ENCODE data around the gene ACBD4. TPM values are rescaled to one million over a fixed set of nuclear protein-coding genes. Genes with fewer than 3 reads are reported as not detected.

ACBD4 gene
- total RNA-seq, 2 donors from 2014 or later = 21.5 to 27.9 TPM

GRCh38 chr17:45101883-45102811 is 33.3 kb upstream of the ACBD4 start:
- H3K27me3 ChIP-seq (replicated peaks; ENCODE audit: insufficient read depth) = no peaks in the 10 kb centered on the region
- TF ChIP-seq CTCF (IDR thresholded peaks at IDR 0.05) = no peak
- H3K4me1 ChIP-seq (ENCODE audit: control insufficient read depth in 1 of 2, low read depth in 2 of 2) = peaks cover 28 to 60% of the 10 kb centered on the region in 2 donors
- H3K27ac ChIP-seq = peak overlapping the region; percentile 58 to 72
- ATAC-seq (ENCODE audit: insufficient number of reproducible peaks, low FRiP score, low read depth) = no peak
- DNase-seq (ENCODE audit: low spot score) = no peak
- H3K9me3 ChIP-seq = no peaks in the 10 kb centered on the region
- H3K4me3 ChIP-seq = no peak overlapping the region
- H3K36me3 ChIP-seq = peaks cover 68% of the 10 kb centered on the region

- H3K4me1 ChIP-seq (ENCODE audit: control insufficient read depth in 1 of 2, low read depth in 2 of 2) = peaks cover 35 to 61% of the 10 kb centered on the region in 2 donors
These were observed 32.6 kb upstream of the ACBD4 start for GRCh38 chr17:45102856-45103255.

GRCh38 chr17:45103269-45103795 is 32.2 kb upstream of the ACBD4 start:
- no peak for ATAC-seq (ENCODE audit: insufficient number of reproducible peaks, low FRiP score, low read depth)
- Histone ChIP-seq H3K4me1 (ENCODE audit: control insufficient read depth in 1 of 2, low read depth in 2 of 2) (peaks cover 34 to 59% of the 10 kb centered on the region in 2 donors), H3K27me3 (replicated peaks; ENCODE audit: insufficient read depth) (no peaks in the 10 kb centered on the region), H3K4me3 (no peak overlapping the region), H3K36me3 (peaks cover 61% of the 10 kb centered on the region), H3K9me3 (no peaks in the 10 kb centered on the region), H3K27ac (peak overlapping the region; percentile 58 to 72)
- no peak for DNase-seq (ENCODE audit: low spot score)
- no peak for TF ChIP-seq CTCF (IDR thresholded peaks at IDR 0.05)

More at GRCh38 chr17:45102856-45103255, 32.6 kb upstream of the ACBD4 start:
- ATAC-seq (ENCODE audit: insufficient number of reproducible peaks, low FRiP score, low read depth) = no peak
- Histone ChIP-seq H3K9me3 (no peaks in the 10 kb centered on the region), H3K4me3 (no peak overlapping the region), H3K27ac (peak overlapping the region; percentile 58 to 72), H3K36me3 (peaks cover 61% of the 10 kb centered on the region), H3K27me3 (replicated peaks; ENCODE audit: insufficient read depth) (no peaks in the 10 kb centered on the region)
- DNase-seq (ENCODE audit: low spot score) = no peak
- no peak for TF ChIP-seq CTCF (IDR thresholded peaks at IDR 0.05)

GRCh38 chr17:45104029-45104428 is 31.5 kb upstream of the ACBD4 start:
- Histone ChIP-seq H3K4me3 (no peak overlapping the region), H3K27ac (peak overlapping the region in 1 of 2 donors; percentile 72), H3K9me3 (no peaks in the 10 kb centered on the region), H3K36me3 (peaks cover 60% of the 10 kb centered on the region), H3K4me1 (ENCODE audit: control insufficient read depth in 1 of 2, low read depth in 2 of 2) (peaks cover 27 to 58% of the 10 kb centered on the region in 2 donors), H3K27me3 (replicated peaks; ENCODE audit: insufficient read depth) (no peaks in the 10 kb centered on the region)
- DNase-seq (ENCODE audit: low spot score) (no peak), ATAC-seq (ENCODE audit: insufficient number of reproducible peaks, low FRiP score, low read depth) (no peak)
- TF ChIP-seq CTCF (IDR thresholded peaks at IDR 0.05) = no peak

GRCh38 chr17:45104497-45104896 is 31.0 kb upstream of the ACBD4 start:
- DNase-seq (ENCODE audit: low spot score) (no peak), ATAC-seq (ENCODE audit: insufficient number of reproducible peaks, low FRiP score, low read depth) (no peak)
- peaks cover 27 to 58% of the 10 kb centered on the region in 2 donors for H3K4me1 ChIP-seq (ENCODE audit: control insufficient read depth in 1 of 2, low read depth in 2 of 2)
- H3K27ac ChIP-seq = peak overlapping the region in 1 of 2 donors; percentile 72
- no peak overlapping the region for H3K4me3 ChIP-seq
- no peak for TF ChIP-seq CTCF (IDR thresholded peaks at IDR 0.05)
- no peaks in the 10 kb centered on the region for H3K9me3 ChIP-seq
- no peaks in the 10 kb centered on the region for H3K27me3 ChIP-seq (replicated peaks; ENCODE audit: insufficient read depth)
- peaks cover 57% of the 10 kb centered on the region for H3K36me3 ChIP-seq

Measured in thoracic aorta (tissue), 2 donors.